Measurements from ENCODE around the gene AAMP. TPM values are rescaled to one million over a fixed set of nuclear protein-coding genes. Genes with fewer than 3 reads are reported as not detected.
"Not testable (repeated sequence)": the region's sequence is repeated elsewhere in the genome, so short reads cannot be mapped to it uniquely, and the experiment has no call there.

Gene AAMP
- total RNA-seq, 1 donor from 2014 or later, result 120 TPM

DNA sequence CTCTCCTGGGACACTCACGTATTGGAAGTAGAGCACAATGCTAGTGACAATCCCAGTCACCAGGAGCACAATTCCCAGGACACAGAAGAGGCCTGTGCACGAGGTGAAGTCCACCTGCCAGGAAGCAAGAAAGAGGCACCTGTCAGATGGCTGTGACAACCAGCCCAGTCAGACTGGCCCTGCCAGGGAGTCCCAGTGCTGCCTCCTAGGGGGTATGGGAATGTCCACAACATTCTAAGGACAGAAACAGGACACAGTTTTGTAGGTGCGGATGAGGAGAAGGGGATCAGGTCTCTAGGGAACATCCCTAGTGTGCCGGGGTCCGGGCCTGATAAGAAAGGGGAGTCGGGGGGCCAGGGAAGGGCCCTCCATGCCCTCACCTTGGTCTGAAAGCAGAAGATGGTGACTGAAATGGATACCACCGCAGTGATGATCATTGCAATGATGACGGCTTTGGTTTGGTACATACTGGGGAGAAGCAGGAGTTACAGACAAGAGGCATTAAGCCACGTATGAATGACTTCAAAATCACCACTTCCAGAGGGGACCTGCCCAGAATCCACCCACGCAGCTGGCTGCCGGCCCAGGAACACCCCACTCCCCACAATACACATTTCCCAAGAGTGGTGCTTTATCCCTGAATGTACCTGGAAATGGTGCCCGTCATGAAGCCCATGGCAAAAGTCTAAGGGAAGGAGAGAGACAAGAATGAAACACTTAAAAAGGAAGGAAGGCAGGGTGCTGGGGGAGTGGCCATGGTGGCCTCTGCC is 7.2 kb upstream of the AAMP start:
- no peak for DNase-seq (ENCODE audit: extremely low read depth, low read depth, low spot score)

DNA sequence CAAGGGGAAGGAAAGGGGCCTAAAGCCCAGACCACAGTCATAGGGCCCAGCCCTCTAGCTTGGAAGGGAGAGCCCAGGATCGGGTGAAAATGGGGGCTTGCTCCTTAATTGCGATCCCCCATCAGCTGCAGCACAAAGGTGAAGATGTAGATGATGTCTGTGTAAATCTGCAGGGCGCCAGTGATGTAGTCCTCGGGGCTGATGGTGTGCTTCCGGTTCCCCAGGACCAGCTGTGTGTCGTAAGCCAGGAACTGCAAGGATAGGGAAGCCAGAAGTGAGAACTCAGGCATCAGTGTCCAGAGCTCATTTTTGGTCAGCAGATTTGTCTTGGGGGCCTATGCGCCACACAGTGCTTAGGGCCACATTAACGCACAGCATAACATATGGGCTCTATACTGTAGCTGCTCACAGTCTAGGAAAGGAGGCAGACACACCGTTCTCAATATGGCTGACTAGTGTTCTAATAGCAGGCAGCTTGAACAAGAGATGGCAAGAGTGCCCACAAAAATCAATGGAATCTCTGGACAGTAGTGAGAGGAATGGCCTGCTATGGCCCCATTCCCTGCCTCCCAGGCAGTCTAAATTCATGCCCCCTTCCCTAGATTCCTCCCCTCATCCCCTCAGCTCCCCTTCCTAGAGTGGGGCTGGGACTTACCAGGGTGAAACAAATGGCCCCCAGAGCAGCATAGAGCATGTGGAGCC is 5.6 kb upstream of the AAMP start:
- DNase-seq (ENCODE audit: extremely low read depth, low read depth, low spot score), result no peak

DNA sequence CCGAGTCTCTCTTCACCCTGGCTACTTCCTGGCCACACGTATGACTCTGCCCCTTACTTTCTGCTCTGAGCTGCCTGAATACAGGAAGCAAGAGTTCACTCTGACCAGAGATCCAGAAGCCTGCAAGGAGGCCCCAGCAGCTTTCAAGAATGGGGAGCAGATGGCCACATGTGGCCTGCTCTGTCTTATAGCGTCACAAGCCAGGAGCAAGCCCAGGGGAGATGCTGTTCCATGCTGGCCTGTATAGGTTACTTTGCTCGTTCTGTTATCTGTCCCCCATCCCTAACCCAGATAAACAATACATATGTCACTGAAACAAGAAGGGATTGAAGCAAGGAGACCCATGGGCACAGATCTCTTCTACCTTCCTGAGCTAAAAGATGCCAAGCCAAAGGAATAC is 4.6 kb upstream of the AAMP start:
- DNase-seq (ENCODE audit: extremely low read depth, low read depth, low spot score), result no peak

DNA sequence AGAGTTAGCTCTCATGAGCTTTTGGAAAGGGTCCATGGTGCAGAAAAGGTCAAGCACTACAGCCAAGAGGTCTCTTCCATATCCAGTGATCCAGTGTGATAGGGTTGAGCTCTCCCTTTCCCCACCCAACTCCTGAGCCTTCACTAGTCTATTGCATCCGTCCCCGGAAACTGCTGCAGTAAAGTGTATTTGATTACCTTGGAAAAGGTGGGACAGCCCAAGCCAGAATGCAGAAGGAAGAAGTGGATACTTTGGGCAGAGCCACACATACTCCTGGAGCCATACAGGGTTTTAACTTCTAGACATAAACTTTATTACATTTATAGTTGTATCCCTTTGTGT is 3.9 kb upstream of the AAMP start:
- no peak for DNase-seq (ENCODE audit: extremely low read depth, low read depth, low spot score)

DNA sequence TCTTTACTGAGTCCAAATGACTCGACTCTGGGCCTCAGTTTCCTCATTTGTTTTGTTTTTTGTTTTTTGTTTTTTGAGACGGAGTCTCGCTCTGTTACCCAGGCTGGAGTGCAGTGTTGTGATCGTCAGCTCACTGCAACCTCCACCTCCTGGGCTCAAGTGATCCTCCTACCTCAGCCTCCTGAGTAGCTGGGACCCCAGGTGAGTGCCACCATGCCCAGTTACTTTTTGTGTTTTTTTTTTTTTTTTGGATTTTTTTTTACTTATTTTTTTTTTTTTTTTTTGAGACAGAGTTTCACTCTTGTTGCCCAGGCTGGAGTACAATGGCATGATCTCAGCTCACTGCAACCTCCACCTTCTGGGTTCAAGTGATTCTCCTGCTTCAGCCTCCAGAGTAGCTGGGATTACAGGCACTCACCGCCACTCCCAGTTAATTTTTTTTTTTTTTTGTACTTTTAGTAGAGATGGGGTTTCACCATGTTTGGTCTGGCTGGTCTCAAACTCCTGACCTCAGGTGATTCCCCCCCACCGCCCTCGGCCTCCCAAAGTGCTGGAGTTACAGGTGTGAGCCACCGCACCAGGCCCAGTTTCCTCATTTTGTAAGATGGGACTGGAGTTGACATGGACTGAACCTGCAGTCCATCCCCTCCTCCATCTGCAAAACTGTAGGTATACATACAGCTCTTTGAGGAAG is 3.4 kb upstream of the AAMP start:
- not testable (repeated sequence) for DNase-seq (ENCODE audit: extremely low read depth, low read depth, low spot score)

DNA sequence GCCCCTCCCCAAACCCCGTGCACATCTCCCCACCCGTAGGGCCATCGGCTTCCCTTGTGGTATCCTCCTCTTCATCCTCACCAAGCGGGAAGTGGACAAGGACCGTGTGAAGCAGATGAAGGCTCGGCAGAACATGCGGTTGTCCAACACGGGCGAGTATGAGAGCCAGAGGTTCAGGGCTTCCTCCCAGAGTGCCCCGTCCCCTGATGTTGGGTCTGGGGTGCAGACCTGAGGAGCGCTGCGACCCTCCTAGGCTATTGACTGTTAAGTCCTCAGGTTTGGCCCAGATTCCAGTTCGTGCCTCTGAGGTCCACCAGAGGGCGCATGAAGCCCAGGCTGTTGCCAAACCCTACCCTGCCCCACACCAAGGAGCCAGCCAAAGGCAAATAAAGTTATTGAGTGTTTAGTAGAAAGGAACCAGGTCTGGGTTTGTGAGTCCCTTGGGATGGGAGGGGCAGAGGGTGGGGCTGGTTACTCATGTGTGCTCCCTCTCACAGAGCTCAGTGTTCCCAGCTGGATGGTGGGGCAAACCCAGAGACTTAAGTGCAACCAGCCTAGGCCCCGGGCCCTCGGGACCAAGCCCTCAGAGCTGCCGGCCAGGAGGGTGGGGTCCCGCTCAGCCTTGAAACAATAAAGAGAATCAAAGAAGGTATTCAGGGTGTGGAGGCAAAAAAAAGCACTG is 2.7 kb upstream of the AAMP start:
- DNase-seq (ENCODE audit: extremely low read depth, low read depth, low spot score), result no peak

DNA sequence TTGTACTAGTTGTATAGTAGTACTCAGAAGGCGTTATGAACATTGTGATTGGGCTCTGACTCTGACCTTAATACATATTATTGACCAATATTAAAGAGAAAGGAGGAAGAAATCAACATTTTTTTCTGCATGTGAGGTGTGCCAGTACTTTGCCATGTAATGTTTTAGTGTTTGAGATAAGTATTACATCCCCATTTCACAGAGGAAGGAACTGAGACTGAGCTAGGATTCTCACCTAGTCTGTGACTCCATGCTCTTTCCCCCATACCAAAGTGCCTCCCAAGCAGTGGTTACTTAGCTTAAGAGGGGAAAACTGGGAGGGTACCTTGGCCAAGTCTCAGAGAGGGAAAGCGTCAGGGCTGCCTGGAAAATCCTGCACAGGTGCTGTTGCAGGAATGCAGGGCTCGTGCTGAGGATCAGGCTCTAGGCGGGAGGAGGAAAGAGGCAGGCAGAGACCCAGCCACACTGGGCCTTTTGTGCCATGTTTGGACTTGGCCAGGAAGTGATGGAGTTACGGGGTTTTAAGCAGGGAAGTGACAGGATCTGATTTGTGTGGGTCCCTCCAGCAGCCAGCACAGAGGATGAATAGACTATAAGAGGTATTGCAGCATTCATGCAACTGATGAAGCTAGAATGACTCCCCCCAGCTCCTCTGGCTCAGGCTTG is 2.1 kb upstream of the AAMP start:
- DNase-seq (ENCODE audit: extremely low read depth, low read depth, low spot score), result no peak

DNA sequence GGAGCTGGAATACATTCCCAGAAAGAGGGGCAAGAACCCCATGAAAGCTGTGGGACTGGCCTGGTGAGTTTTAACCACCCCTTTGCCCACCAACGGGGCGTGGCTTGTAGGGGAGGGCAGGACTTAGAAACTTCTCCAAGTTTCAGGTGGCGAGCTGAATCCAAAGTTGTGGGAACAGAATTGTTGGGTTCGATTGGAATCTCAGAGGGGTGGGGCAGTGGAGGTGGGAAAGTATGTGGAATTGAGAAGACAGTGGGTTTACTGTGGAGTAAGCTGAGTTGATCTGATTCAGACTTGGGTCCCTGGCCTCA is 1.5 kb upstream of the AAMP start:
- DNase-seq (ENCODE audit: extremely low read depth, low read depth, low spot score), result no peak

DNA sequence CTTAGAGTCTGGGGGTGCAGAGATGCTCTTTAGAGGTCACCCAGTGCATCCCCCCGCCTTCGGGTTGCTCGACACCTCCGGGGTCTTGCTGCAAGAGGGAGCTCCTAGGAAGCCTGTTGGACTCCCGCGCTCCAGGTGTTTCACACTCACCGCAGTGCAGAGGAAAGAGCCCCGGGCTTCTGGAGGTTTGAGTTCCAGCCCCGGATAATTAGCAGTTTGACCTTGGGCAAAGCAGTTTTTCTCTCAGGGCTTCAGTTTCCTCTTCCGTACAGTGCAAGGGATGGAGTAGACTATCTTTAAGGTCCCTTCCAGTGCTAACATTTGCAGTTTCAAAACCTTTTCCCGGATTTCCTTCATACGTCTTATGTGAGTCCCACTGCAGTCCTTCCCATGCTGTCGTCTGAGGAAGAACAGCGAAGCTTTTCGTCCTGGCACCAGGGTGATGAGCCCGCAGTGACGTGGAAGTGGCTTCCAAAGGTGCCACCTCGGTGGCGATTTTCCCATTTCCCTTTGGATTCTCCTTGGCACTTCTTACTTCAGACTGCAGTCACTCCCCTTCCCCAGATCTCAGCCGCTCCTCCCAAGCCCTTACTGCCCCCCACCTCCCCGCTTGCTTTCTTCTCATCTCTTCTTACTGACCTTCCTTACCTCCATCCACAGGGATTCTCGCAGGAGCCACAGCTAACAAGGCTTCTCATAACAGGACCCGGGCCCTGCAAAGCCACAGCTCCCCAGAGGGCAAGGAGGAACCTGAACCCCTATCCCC is 967 bp upstream of the AAMP start:
- no peak for DNase-seq (ENCODE audit: extremely low read depth, low read depth, low spot score)

DNA sequence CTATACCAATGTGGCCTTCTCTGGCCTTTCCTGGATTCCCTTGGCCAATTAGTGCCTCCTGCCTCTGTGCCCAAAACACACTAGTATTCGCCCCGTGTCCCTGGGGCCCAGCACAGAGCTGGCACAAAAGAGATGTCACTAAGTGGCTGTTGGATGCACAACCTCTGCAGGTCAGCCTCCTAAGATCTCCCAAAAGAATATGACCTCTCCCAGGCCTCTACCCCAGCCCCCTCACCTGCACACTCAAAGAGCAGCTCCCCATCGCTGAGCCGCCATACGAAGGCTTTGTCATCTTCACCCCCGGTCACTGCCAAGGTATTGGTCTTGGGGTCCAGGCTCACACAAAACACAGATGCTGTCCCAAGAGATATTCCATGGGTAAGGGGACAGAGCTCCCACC is 2.7 kb downstream of the AAMP start:
- no peak for DNase-seq (ENCODE audit: extremely low read depth, low read depth, low spot score)

DNA sequence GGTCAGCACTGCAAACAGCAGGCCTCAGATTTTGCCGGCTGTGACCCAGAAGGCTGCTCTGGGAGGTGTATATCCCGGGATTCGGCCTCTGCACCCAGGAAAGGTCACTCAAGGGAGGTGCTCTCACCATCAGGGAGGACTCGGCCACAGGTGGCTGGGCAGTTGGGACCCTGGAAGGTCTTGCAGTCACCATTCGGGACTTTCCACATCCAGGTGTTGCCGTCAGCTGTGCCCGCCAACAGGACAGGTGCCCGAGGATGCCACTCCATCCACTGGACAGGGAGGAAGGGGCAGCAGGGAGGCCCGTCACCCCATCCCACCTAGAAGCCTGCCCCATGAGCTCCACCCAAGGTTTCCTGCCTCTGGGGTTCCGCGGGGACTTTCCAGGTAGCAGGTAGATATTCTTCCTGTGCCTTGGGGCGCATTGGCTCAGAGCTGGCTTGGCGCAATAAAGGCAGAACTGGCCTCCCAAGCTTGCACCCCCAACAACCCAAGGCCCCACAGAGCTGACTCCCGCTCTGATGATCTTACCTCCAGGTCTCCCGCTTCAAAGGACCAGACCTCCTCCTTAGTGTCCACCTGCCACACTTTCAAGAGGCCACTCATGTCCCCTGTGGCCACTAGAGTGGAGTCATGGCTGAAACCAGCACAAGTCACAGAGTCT is 3.5 kb downstream of the AAMP start:
- DNase-seq (ENCODE audit: extremely low read depth, low read depth, low spot score), result no peak

DNA sequence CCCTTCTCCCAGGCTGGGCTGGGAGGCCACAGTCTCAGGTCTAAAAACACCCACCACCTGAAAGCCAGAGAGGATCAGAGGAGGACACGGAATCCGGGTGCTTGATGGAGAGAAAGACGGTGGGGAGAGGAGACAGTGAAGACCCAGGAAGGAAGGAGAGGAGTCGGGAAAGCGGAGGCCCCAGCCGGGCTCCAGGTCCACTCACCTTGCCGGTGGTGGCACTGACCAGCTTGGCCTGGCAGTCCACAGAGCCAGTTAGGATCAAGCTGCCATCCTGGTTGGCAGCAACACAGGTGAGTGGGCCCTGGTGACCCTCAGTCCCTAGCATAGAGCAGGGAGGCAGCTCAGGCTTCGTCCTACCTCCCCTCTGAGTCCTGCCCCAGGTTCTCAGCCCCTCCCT is 4.3 kb downstream of the AAMP start:
- DNase-seq (ENCODE audit: extremely low read depth, low read depth, low spot score), result no peak

DNA sequence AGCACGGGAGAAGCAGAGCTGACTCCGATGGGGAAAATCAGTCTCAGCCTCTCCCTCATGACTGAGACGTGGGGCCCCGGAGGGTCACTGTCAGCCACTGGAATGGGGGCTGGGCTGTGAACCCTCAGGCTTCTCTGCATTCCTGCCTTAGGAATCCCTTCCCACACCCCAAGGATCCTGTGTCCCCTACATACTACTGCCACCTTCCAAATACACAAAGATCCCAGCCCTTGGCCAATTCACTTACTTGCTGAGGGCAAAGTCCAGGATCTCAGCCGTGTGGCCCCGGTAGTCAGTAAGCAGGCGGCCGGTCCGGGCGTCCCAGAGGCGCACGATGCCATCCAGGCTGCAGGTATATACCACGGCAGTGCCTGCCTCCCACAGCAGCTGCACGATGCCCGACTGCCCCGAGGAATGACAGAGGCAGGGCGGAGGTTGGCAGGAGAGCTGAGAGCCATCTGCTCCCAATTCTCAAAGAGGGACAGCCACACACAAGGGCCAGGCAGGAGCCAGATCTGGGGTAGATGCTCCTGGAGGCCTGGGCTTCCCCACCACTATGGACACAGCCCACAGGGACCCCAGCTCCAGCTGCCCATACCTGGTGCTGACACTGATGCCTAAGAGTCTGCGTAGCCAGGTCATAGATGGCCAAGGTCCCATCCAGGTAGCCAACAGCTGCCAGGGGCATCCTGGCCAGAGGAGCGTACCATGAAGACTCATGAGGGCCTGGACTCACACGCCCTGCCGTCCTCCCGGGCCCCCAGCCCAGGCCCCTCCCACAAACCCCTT is 5.0 kb downstream of the AAMP start:
- no peak for DNase-seq (ENCODE audit: extremely low read depth, low read depth, low spot score)

DNA sequence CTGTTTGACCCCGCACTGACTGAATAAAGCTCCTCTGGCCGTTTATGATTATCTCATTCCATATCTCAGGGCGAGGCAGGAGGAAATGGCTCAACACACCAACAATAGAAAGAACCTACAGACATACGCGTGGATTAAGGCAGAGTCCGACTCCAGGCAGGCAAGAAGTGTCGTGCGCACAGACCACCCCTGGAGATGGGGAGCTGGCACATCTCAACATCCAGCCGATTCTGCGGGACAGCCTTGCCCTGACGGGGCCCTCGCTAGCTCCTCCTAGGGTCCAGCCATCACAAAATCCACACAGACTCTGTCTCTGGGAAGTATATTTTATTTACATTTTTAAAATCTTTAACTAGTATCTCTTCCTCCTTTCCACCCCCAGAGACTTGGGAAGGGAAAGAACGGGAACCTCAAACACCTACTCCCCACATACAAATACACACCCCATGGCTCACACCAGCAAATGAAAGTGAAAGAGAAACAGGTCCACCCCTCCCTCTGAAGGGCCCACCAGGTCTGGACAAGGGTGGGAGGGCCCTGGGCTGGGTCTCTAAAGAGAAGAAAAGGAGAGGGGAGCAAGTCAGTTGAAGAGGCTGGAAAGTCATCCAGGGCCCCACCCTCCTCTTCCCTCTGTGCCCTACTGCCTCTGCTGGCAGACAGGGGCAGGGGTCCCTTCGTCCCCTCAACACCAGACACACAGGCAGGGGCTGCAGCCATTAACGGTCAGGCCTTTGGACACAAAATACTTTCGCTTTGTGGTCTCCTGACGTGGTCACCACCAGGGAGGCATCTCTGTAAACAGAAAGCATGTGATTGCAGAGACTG is 5.9 kb downstream of the AAMP start:
- no peak for DNase-seq (ENCODE audit: extremely low read depth, low read depth, low spot score)

DNA sequence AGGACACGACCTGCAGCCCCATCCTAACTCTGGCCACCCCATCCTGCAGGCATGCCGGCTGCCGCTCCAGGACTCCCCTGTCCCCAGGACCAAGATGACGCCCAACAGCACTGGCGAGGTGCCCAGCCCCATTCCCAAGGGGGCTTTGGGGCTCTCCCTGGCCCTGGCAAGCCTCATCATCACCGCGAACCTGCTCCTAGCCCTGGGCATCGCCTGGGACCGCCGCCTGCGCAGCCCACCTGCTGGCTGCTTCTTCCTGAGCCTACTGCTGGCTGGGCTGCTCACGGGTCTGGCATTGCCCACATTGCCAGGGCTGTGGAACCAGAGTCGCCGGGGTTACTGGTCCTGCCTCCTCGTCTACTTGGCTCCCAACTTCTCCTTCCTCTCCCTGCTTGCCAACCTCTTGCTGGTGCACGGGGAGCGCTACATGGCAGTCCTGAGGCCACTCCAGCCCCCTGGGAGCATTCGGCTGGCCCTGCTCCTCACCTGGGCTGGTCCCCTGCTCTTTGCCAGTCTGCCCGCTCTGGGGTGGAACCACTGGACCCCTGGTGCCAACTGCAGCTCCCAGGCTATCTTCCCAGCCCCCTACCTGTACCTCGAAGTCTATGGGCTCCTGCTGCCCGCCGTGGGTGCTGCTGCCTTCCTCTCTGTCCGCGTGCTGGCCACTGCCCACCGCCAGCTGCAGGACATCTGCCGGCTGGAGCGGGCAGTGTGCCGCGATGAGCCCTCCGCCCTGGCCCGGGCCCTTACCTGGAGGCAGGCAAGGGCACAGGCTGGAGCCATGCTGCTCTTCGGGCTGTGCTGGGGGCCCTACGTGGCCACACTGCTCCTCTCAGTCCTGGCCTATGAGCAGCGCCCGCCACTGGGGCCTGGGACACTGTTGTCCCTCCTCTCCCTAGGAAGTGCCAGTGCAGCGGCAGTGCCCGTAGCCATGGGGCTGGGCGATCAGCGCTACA is 7.0 kb downstream of the AAMP start:
- no peak for DNase-seq (ENCODE audit: extremely low read depth, low read depth, low spot score)

DNA sequence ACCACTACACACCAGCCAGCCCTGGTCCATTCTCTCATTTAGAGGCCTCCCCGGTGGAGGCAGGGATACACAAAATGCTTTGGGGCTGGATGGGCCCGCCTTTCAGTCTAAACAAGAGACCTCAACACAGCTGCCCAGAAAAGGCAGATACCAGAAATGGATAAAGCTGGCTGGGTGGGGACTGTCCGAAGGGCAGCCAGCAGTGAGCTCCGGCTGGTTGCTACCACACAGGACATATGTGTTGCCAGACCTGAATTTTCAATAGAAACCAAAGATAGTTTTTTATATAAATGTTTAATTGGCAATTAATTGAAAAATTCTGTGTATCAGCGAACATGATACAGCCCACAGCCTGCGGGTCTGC is 7.7 kb downstream of the AAMP start:
- no peak for DNase-seq (ENCODE audit: extremely low read depth, low read depth, low spot score)
